Stimulated activated CD4-positive, alpha-beta T cell treated with anti-CD3 and anti-CD28 coated beads, Interleukin-15, amount 100 ng/mL, for 24 hours (primary cell): ENCODE results near the gene GNAQ.

ENCODE experiments used
- DNase-seq: peaks from one replicate; pipeline ENCODE4 v3.0.0-alpha.2; 2020

Gene GNAQ

DNA sequence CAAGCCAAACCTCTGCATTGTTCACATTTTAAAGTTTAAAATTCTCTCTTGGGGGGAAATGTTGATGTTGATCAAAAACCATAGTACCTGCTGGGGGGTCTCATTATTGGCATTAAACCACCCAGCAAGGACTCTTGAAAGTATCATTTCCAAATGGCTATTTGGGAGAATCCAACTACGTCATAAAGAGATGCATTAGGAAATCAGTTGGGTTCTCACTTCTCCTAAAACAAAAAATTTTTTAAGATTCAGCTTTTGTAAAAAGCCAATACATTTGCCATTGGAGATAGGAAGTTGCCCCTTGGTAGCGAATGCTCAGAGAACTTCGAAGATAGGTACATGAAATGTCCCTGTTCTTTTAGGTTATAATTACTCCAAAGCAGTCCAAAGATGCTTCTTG is 96.4 kb downstream of the GNAQ start:
- DNase-seq: no peak

DNA sequence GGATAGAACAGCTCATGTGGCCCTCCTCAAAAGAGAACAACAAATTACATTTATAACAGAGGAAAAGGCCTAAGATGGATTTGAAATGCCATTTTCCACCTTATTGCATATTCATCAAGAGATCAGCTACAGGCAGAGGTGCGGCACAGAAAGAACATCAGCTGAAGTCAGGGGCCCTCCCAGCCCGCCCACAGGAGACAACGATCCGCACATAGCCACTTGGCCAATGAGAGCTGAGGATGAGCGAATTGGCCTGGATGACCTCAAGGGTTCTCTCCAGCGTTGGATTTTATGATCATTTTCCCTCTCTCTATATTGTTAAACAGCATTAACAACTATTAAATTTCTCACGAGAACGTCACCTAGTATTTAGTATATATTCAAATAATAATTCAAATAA is 97.6 kb downstream of the GNAQ start:
- no peak for DNase-seq

- DNase-seq: no peak
These were observed 98.6 kb downstream of the GNAQ start for GRCh38 chr9:77933019-77933418.

DNA sequence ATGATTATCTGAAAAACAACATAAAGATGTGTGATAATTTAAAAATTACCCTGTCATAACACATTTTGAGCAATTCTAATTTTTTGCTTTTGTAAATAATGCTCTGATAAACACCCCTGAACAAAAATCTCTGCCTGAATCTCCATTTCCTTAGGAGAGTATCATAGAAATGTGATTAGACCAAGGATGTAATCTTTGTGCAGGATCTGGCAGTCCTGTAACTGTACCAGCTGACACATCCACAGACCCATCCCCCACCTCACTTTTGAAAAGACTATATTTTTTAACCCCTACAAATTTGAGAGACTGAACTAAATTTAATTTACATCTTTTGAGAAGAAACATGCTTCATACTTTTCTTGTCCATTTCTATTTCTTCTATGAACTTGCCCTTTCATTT is 101.7 kb downstream of the GNAQ start:
- no peak for DNase-seq

- DNase-seq: no peak
These were observed 104.3 kb downstream of the GNAQ start for GRCh38 chr9:77927265-77927664.

DNA sequence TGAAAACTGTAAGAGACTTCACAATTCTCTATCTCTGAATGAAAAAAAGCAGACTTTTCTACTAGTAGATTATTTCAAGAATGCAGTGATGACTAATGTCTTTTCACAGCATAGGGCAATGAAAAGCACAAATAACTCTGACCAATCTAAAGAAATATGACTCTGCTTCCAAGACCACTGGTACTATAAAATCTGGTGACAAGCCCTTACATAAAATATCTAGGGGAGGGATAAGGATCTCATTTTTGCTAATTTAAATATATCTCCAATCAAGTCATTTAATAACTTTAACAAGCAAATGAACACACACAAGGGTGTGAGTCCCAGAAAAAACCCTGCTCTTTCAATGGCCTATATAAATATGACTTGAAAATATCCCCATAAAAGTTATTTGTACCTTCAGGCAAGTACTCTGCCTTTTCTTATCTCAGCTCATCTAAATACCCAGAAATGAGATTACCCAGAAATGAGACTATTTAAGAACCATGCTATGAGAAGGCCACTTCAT is 105.2 kb downstream of the GNAQ start:
- DNase-seq: no peak

GRCh38 chr9:77922591-77922990 is 109.0 kb downstream of the GNAQ start:
- DNase-seq: no peak

DNA sequence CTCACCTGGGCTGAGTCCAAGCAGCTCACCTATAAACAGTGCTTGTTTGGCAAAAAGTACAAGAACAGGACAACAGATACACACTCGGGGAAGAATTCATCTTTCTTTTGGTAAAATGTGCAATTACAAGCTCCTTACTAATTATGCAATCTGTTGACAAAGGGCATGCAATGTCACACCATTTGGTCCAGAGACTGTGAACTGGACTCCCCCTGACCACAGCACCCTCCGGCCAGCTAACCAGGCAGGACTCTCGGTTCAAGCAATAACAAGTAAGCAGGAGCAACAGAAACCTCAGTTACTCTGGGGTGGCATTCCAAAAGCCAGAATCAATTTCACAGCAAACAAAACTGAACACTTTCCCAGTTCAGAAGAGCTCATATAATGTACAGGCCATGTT is 113.8 kb downstream of the GNAQ start:
- DNase-seq: no peak

DNA sequence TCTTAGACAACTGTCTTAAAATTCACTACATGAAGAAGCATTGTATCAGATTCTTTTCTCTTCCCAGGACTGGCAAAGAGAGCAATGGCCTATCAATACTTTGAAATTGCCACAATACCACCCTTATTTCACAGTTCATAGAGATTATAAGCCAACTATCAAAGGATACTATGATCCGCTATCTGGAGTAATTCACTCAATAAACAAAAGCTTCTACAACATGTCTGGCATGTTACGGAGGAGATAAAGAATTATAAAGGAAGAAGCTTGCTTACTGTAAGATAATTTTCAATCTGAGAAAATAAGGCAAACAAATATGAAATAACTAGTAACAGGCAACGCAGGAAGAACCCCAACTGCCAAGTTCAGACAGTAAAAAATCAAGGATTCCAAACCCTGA is 114.8 kb downstream of the GNAQ start:
- no peak for DNase-seq

- no peak for DNase-seq
These were observed 115.2 kb downstream of the GNAQ start for GRCh38 chr9:77916410-77916819.

GRCh38 chr9:77915744-77916143 is 115.9 kb downstream of the GNAQ start:
- DNase-seq: no peak

DNA sequence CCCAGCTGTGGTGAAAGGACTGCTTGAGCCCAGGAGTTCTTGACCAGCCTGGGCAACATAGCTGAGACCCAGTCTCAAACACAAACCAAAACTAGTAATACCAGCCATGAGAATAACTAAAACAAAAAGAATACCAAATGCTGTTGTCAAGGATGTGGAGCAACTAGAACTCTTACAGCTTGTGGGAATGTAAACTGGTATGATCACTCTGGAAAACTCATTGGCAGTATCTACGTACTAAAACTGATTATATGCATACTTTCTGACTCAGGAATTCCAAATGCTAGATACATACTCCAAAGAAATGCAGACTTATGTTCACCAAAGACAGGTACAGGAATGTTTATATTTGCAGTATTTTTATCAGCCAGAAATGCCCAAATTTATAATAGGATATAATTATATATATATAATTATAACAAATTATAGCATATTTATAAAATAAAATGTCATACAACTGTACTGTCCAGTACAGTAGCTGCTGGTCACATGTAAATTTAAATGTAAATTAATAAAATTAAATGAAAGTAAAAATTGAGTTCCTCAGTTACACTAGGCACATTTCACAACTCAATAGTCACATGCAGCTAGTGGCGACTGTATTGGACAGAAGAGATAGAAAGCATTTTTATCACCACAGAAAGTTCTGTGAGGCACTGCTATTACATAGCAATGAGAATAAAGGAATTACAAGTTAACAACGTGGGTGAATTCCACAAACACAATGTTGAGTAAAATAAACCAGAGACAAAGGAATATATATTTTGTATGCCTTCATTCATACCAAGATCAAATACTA is 118.5 kb downstream of the GNAQ start:
- no peak for DNase-seq

DNA sequence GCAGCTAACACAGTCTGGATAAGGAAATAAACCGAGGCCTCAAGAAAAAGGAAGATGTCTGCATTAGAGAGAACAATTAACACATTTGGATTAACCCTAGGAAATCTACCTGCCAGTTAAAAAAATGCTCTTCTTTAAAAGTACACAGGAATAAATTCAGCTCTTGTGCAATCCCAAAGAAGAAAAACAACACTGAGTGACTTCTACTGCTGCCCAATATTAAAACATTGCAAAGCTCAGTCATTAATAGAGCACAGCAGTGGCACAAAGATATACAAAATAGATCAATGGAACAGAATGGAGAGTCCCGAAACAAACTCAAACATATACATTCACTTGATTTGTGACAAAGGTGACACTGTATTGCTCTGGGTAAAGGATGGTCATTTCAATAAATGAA is 119.7 kb downstream of the GNAQ start:
- DNase-seq: no peak

DNA sequence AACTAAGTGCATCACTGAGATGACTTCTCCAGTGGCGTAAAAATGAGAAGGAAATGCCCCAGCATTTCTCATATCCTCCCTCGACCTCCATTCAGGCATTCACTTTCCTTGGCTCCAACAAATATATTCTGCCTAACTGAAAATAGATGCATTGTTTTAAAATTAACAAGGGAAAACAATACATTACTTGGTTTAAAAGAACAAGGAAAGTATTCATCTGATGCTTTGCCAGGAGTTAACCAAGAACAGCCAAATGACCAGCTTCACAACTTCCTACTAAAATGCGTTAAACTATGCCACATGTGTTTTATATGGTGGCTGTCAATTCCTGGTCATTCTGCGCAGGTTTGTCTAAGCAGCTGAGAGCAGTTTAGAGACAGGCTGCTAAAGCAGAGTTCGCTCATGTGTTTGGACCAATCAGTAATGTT is 121.4 kb downstream of the GNAQ start:
- no peak for DNase-seq

DNA sequence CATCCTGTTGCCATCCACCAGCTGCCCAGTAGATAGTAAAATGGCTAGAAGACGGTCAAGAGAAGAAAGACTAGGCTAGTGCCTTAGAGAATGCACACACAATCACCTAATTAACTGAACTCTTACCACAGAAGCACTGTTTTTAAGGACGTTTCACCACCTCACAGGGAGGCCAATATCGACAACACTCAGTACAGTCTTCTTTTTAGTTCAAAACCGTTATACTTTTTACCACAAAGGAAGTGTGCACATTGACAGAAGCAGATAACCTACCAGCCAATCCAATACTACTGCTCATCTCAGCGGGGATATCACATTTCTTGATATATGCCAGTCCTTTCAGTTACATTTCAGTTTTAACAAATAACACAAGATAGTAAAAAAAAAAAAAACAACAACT is 122.3 kb downstream of the GNAQ start:
- no peak for DNase-seq

GRCh38 chr9:77908293-77908692 is 123.3 kb downstream of the GNAQ start:
- DNase-seq: no peak

DNA sequence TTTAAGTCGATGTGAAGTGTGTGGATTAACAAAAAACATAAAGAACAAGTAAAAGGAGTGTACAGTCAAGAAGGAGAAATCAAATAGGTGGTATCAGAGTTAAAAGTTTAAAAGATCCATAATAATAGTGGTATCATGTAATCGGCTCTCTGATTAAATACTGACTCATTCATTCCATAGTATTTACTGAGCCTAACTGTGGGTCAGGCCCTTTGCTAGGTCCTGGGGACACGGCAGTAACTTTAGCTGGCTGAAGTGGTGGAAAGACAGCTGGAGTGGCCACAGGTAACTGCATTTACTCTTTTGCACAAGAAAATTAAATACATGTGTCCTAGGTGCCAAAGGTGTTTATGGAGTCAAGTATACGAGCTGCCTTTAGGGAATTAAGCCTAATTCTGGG is 124.0 kb downstream of the GNAQ start:
- no peak for DNase-seq

GRCh38 chr9:77906991-77907390 is 124.6 kb downstream of the GNAQ start:
- DNase-seq: no peak

GRCh38 chr9:77903666-77904285 is 127.8 kb downstream of the GNAQ start:
- no peak for DNase-seq

DNA sequence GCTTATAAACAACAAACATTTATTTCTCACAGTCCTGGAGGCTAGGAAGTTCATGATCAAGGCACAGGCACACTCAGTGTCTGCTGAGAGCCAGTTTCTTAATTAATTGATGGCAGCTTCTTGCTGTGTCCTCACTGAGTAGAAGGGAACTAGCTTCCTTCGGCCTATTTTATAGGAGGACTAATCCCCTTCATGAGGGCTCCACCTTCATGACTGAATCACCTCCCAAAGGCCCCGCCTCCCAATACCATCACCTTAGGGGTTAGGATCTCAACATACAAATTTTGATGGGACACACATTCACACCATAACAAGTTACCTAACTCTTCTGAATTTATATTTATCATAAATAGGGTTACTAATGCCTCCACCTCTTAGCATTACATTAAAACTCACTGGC is 129.8 kb downstream of the GNAQ start:
- no peak for DNase-seq

DNA sequence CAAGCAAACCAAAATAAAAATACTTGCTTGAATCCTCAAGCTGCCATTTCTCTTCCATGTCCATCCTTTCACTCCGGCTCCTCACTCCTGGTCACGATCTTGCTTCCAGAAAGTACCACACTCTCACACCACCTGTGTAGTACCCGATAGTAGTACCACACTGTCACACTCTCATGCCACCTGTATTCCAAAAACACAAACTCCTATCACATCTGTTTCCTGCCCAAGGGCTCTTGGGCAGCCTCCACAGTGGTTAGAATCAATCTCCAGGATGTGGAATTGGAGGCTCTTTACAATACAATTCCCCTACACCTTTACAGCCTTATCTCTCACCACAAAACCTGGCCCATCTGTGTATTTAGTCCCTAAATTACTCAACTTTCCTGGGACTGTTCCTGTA is 130.6 kb downstream of the GNAQ start:
- no peak for DNase-seq

DNA sequence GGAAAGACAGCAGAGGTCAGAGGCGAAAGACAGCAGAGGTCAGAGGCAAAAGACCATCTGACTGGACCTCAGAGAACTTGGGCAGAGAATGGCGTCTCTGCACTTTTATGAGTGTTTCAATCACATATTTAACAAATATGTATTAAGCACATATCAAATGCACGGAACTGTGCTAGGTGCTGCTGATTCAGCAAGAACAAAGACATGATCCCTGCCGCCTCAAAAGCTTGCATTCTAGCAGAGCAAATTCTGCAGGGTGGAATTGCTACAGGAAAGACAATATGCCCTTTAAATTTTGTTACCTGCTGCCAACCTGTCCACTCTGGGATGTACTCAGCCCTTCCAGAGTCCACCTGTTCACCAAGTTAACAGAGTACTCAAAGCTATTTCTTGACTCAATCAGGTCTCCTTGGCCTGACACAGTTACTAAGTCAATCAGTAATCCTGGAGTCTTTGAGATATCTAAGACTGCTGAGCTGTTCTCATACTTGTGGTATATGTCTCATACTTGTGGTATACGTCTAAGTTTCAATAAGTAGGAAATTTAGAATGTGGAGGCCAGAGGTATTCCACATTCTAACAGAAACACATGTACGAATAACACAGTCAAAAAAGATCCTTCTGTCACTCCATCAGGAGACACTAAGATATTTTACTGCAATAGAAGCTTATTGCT is 131.8 kb downstream of the GNAQ start:
- no peak for DNase-seq

DNA sequence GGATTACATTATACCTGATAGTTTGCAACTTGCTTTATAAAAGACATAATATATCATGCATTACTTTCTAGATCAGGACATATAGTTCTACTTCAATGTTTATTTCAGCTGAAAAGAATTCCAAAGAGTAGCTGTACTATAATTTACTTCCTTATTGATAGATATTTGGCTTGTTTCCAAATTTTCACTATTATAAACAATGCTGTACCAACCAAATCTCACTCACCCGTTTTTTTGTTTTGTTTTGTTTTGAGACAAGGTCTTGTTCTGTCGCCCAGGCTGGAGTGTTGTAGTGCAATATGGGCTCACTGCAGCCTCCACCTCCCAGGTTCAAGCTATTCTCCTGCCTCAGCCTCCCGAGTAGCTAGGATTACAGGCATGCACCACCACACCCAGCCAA is 132.7 kb downstream of the GNAQ start:
- DNase-seq: no peak
